ENCODE measurements around the gene C16orf96.

DNA sequence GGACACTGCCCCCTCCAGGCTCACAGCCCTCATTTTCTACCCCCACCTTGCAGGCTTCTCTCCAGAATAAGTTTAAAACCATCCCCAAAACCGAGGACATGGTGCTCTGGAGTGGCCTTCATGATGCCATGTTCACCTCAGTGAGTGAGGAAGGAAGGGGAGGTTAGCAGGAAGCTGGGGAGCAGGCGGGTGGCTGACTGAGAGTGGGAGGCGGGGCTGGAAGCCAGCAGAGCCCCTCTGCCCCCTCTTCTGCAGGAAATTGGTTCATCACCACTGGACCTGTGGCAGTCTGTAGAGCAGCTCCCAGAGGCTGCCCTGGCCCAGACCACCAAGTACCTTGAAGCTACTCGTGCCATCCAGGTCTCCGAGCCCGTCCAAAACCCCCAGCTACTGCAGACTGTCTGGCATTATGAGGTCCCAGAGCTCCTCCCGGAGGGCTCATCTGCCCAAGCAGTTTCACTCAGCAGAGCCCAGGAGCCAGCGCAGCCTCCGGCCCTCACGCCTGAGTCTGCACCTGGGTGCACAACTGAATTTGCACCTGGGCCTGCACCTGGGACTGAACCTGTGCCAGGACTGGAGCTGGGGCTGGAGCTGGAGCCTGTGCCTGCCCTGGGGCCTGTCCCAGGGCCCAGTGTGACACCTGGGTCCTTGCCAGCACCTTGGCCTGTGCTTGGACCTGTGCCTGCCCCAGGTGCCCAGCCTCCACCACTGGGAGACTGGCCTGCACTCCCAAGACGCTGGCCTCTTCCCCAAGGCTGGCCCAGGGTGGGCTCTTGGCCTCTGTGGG, 19.0 kb downstream of the C16orf96 start:
- TF ChIP-seq, protein P1, sequence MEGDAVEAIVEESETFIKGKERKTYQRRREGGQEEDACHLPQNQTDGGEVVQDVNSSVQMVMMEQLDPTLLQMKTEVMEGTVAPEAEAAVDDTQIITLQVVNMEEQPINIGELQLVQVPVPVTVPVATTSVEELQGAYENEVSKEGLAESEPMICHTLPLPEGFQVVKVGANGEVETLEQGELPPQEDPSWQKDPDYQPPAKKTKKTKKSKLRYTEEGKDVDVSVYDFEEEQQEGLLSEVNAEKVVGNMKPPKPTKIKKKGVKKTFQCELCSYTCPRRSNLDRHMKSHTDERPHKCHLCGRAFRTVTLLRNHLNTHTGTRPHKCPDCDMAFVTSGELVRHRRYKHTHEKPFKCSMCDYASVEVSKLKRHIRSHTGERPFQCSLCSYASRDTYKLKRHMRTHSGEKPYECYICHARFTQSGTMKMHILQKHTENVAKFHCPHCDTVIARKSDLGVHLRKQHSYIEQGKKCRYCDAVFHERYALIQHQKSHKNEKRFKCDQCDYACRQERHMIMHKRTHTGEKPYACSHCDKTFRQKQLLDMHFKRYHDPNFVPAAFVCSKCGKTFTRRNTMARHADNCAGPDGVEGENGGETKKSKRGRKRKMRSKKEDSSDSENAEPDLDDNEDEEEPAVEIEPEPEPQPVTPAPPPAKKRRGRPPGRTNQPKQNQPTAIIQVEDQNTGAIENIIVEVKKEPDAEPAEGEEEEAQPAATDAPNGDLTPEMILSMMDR (IDR thresholded peaks at IDR 0.05): no peak
- TF ChIP-seq, protein P2, sequence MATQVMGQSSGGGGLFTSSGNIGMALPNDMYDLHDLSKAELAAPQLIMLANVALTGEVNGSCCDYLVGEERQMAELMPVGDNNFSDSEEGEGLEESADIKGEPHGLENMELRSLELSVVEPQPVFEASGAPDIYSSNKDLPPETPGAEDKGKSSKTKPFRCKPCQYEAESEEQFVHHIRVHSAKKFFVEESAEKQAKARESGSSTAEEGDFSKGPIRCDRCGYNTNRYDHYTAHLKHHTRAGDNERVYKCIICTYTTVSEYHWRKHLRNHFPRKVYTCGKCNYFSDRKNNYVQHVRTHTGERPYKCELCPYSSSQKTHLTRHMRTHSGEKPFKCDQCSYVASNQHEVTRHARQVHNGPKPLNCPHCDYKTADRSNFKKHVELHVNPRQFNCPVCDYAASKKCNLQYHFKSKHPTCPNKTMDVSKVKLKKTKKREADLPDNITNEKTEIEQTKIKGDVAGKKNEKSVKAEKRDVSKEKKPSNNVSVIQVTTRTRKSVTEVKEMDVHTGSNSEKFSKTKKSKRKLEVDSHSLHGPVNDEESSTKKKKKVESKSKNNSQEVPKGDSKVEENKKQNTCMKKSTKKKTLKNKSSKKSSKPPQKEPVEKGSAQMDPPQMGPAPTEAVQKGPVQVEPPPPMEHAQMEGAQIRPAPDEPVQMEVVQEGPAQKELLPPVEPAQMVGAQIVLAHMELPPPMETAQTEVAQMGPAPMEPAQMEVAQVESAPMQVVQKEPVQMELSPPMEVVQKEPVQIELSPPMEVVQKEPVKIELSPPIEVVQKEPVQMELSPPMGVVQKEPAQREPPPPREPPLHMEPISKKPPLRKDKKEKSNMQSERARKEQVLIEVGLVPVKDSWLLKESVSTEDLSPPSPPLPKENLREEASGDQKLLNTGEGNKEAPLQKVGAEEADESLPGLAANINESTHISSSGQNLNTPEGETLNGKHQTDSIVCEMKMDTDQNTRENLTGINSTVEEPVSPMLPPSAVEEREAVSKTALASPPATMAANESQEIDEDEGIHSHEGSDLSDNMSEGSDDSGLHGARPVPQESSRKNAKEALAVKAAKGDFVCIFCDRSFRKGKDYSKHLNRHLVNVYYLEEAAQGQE (IDR thresholded peaks at IDR 0.05; ENCODE audit: insufficient read depth in 1 of 2, low read depth in 2 of 2, low read length in 1 of 2): no peak
- TF ChIP-seq SIN3A (IDR thresholded peaks at IDR 0.05; ENCODE audit: borderline replicate concordance, insufficient read depth, low read depth, low read length): no peak
- TF ChIP-seq POLR2AphosphoS5 (IDR thresholded peaks at IDR 0.05; ENCODE audit: low read depth, low read length): no peak

Data from Panc1 (cell line).